Heart left ventricle (tissue), 13 donors: ENCODE results near the gene DKC1.

ENCODE experiments used
- CTCF ChIP-seq, 12 donors: fragments of 200-600 bp; sonication (generic) in 4 of 12; IDR thresholded peaks; one replicate each; pipeline versions ENCODE4 v1.5.0 to v1.8.0; 2018 to 2022; ENCODE audit warnings: antibody characterized with exemption in 12 of 12, mild to moderate bottlenecking in 5 of 12
- POLR2A ChIP-seq, 2 donors: fragments of 450-650 bp; IDR thresholded peaks; one replicate each; pipeline ENCODE4 v1.6.1; 2017; ENCODE audit warnings: antibody characterized with exemption in 2 of 2, mild to moderate bottlenecking in 2 of 2, moderate library complexity in 2 of 2
- donor health status: ischemic (EF 13 %, LVEDD 7.1; RV severe dilation, severe dysfunction).
- donor health status: DM: no; HTN: yes; CAD: no.
- donor health status: DM: no; HTN: no; CAD: no.
- donor health status: ischemic (EF 25% LVEDD 6.9; RV normal size, moderate dysfunction).
- donor health status: ischemic (EF 25% LVEDD 5.7; RV mildly dilated, moderate dysfunction).
- donor health status: ischemic (EF 35%, LVEDD 5.7; RV mildly dilated, moderate dysfunction).
- donor health status: nonischemic (EF 11% LVEDD 7.7; RV severe dilation, severe dysfunction).
- donor health status: DM: yes; HTN: yes; CAD: no.
- donor health status: PGD.
- donor health status: ischemic (EF 29% LVEDD 5.4; RV normal size, mild dysfunction).
- donor health status: nonischemic (EF 23%, LVEDD 6.1; RV moderate dilation, normal function).

- TF ChIP-seq POLR2A (IDR thresholded peaks at IDR 0.05) (peak in 1 of 2 donors; percentile 26), CTCF (IDR thresholded peaks at IDR 0.05) (no peak)
Observed at GRCh38 chrX:154750301-154751202, 12.1 kb upstream of the DKC1 start, which contains the start of gene GAB3.
